ENCODE measurements around the gene RGS7. TPM values are rescaled to one million over a fixed set of nuclear protein-coding genes. Genes with fewer than 3 reads are reported as not detected.

RGS7 gene
- total RNA-seq, 1 experiment from 2014 or later = 1.5 TPM

DNA sequence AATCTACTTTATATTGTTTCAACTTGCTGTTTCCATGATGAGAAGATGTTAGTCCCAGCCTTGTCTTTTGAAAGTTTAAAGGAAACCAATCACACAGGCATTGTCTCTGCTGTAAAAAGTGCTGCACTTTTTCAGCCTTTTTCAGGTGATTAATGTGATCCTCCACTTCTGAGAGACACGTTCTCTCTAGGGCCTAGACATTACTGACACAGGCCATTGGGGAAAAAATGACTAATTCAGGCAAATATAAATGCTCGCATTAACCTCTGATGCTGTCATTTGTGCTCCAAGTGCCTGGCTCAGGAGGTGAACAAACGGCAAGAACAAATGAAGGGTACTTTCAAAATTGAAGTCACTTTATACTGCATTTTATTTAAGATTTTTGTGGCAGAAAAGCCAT lies 32.4 kb upstream of the RGS7 start:
- Histone ChIP-seq H3K79me2 (ENCODE audit: insufficient read depth, low read length) (no peaks in the 10 kb centered on the region), H3K27me3 (ENCODE audit: insufficient read depth, low read length) (no peaks in the 10 kb centered on the region), H2BK15ac (ENCODE audit: low read depth, low read length) (no peak overlapping the region), H4K5ac (ENCODE audit: insufficient read length, low read depth, low read length) (no peak overlapping the region), H4K91ac (ENCODE audit: insufficient read length, low read depth, low read length) (no peak overlapping the region), H2BK5ac (ENCODE audit: insufficient read length, low read length) (no peak overlapping the region), H3K4ac (ENCODE audit: low read depth, low read length) (no peak overlapping the region), H4K20me1 (ENCODE audit: control insufficient read depth, insufficient read depth, insufficient read length) (no peaks in the 10 kb centered on the region), H2BK20ac (ENCODE audit: low read depth, low read length, poor library complexity, severe bottlenecking) (no peak overlapping the region), H3K79me1 (ENCODE audit: insufficient read depth, low read depth, low read length, poor library complexity, severe bottlenecking) (no peaks in the 10 kb centered on the region), H3K56ac (ENCODE audit: insufficient read length, low read depth, low read length) (no peak overlapping the region), H3T11ph (ENCODE audit: low read length) (no peak overlapping the region), H3K9ac (ENCODE audit: extremely low read depth, insufficient read length, low read length) (no peak overlapping the region), H3K27ac (ENCODE audit: insufficient read length, low read depth, low read length) (no peak overlapping the region), H3K4me2 (ENCODE audit: insufficient read depth, insufficient read length, low read length) (no peak overlapping the region), H3K23me2 (ENCODE audit: insufficient read length, low read depth, low read length, poor library complexity, severe bottlenecking) (no peaks in the 10 kb centered on the region), H2BK120ac (ENCODE audit: low read depth, low read length, poor library complexity, severe bottlenecking) (no peak overlapping the region), H3K4me1 (ENCODE audit: insufficient read depth, low read length) (no peaks in the 10 kb centered on the region), H3K14ac (ENCODE audit: insufficient read depth, low read length) (no peak overlapping the region), H4K8ac (replicated peaks; ENCODE audit: insufficient read length, low read depth, low read length) (no peak overlapping the region), H3K18ac (ENCODE audit: insufficient read length, low read depth, low read length) (no peak overlapping the region), H3K9me3 (ENCODE audit: control insufficient read depth, low read depth, low read length) (no peaks in the 10 kb centered on the region), H3K23ac (ENCODE audit: insufficient read length, low read depth, low read length) (no peak overlapping the region), H2BK12ac (ENCODE audit: insufficient read length, low read depth, low read length) (no peak overlapping the region), H2AK5ac (ENCODE audit: insufficient read length, low read length) (no peak overlapping the region), H2AFZ (ENCODE audit: low read length) (no peak overlapping the region)
- no CpG with 5 or more reads among the region's 3 CpGs for WGBS (ENCODE audit: extremely low coverage, insufficient read length, low lambda C conversion rate)
- H3K9me3 Mint-ChIP-seq = no peaks in the 10 kb centered on the region
- no peaks in the 10 kb centered on the region for H3K36me3 Mint-ChIP-seq (ENCODE audit: insufficient read depth in 1 of 3, low read depth in 3 of 3)
- no peak for DNase-seq
- H3K27me3 Mint-ChIP-seq (ENCODE audit: low read depth) = no peaks in the 10 kb centered on the region; the same call in 1 of the 2 replicates
- no peak overlapping the region for H3K4me3 Mint-ChIP-seq
- no peak overlapping the region for H3K27ac Mint-ChIP-seq
- TF ChIP-seq, protein P1, sequence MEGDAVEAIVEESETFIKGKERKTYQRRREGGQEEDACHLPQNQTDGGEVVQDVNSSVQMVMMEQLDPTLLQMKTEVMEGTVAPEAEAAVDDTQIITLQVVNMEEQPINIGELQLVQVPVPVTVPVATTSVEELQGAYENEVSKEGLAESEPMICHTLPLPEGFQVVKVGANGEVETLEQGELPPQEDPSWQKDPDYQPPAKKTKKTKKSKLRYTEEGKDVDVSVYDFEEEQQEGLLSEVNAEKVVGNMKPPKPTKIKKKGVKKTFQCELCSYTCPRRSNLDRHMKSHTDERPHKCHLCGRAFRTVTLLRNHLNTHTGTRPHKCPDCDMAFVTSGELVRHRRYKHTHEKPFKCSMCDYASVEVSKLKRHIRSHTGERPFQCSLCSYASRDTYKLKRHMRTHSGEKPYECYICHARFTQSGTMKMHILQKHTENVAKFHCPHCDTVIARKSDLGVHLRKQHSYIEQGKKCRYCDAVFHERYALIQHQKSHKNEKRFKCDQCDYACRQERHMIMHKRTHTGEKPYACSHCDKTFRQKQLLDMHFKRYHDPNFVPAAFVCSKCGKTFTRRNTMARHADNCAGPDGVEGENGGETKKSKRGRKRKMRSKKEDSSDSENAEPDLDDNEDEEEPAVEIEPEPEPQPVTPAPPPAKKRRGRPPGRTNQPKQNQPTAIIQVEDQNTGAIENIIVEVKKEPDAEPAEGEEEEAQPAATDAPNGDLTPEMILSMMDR (conservative IDR thresholded peaks at IDR 0.05) = no peak
- no peaks in the 10 kb centered on the region for H3K4me1 Mint-ChIP-seq
